GM12878 (cell line): ENCODE measurements around the gene MPHOSPH9. TPM values are rescaled to one million over a fixed set of nuclear protein-coding genes. Genes with fewer than 3 reads are reported as not detected.

Experiments used
- ATAC-seq: fragments of 200-7000 bp; cut with Tn5 transposase; 3 replicates; pipeline ENCODE4 v1.9.1; 2020; ENCODE audit warnings: mild to moderate bottlenecking, moderate library complexity
- BruUV-seq: library from RNA; stranded (reverse); fragments of 400-500 nt; replicated peaks from 2 replicates; lab custom pipeline; 2021; lab: Mats Ljungman, UMichigan
- CTCF ChIA-PET: fragments of 300-600 bp; sonication (Branson Sonifier 250); formaldehyde crosslinking; extraction: SDS; loops from one replicate; lab custom pipeline; 2021; ENCODE audit warnings: inconsistent platforms; lab: Yijun Ruan, JAX
- POLR2A ChIA-PET: fragments of 350-600 bp; formaldehyde crosslinking; extraction: SDS; loops from one replicate; lab custom pipeline; 2021; ENCODE audit warnings: inconsistent platforms; lab: Charles Lee
- RAD21 ChIA-PET: fragments of 300-600 bp; sonication (Branson Sonifier 250); formaldehyde crosslinking; loops from one replicate; lab custom pipeline; 2023; ENCODE audit warnings: antibody characterized with exemption; ENCODE audit not compliant: unreplicated experiment; lab: Charles Lee
- SMC1A ChIA-PET: fragments of 300-600 bp; sonication (Branson Sonifier 250); formaldehyde crosslinking; loops from one replicate; lab custom pipeline; 2023; ENCODE audit not compliant: unreplicated experiment, uncharacterized antibody; lab: Charles Lee
- DNase-seq: peaks from one replicate; pipeline ENCODE4 v3.0.0-alpha.2; 2011; ENCODE audit warnings: low read depth, low spot score
- FAIRE-seq: peaks from 3 replicates; lab custom pipeline; 2011; peaks lifted over from hg19 to GRCh38; lab: Jason Lieb, UNC
- H2AFZ ChIP-seq: 2 replicates; pipeline ENCODE4 v1.6.0; 2011; ENCODE audit warnings: low read depth, low read length, control low read depth; ENCODE audit not compliant: control insufficient read depth
- H3K27ac ChIP-seq: 2 replicates; pipeline ENCODE4 v1.5.1; 2011; ENCODE audit warnings: control low read depth; ENCODE audit not compliant: control insufficient read depth, insufficient read depth
- H3K27me3 ChIP-seq, 2 experiments: replicated peaks in 1 of 2; 2 replicates each; pipeline versions ENCODE4 v1.6.0 to v1.6.1; 2011; ENCODE audit warnings: low read length in 1 of 2; ENCODE audit not compliant: control insufficient read depth in 2 of 2, insufficient read depth in 2 of 2
- H3K36me3 ChIP-seq, 2 experiments: 2 replicates each; pipeline ENCODE4 v1.5.1; 2011; ENCODE audit warnings: low read length in 1 of 2; ENCODE audit not compliant: control insufficient read depth in 2 of 2, insufficient read depth in 2 of 2
- H3K4me1 ChIP-seq: 2 replicates; pipeline ENCODE4 v1.6.1; 2011; ENCODE audit warnings: mild to moderate bottlenecking, low read length, moderate library complexity, mixed read lengths; ENCODE audit not compliant: control insufficient read depth, insufficient read depth
- H3K4me2 ChIP-seq: 2 replicates; pipeline ENCODE4 v1.6.0; 2011; ENCODE audit warnings: control low read depth; ENCODE audit not compliant: control insufficient read depth, insufficient read depth
- H3K4me3 ChIP-seq: fragments of 200-600 bp; sonication (generic); 2 replicates; pipeline ENCODE4 v1.5.1; 2016
- H3K79me2 ChIP-seq: 2 replicates; pipeline ENCODE4 v1.6.0; 2011; ENCODE audit warnings: low read length; ENCODE audit not compliant: control insufficient read depth, insufficient read depth
- H3K9ac ChIP-seq: 2 replicates; pipeline ENCODE4 v1.8.0; 2011; ENCODE audit warnings: low read length, control low read depth, mixed read lengths; ENCODE audit not compliant: control insufficient read depth, insufficient read depth
- H3K9me3 ChIP-seq: replicated peaks from 3 replicates; pipeline ENCODE4 v1.5.1; 2011; ENCODE audit warnings: mild to moderate bottlenecking, low read length; ENCODE audit not compliant: control insufficient read depth, insufficient read depth
- H4K20me1 ChIP-seq: 2 replicates; pipeline ENCODE4 v1.6.0; 2011; ENCODE audit not compliant: control insufficient read depth, insufficient read depth
- BRCA1 ChIP-seq: IDR thresholded peaks from 2 replicates; pipeline ENCODE4 v1.6.1; 2011; ENCODE audit warnings: low read depth, low read length, improper control_type of control experiment
- CEBPB ChIP-seq, 2 experiments: fragments of 150-350 bp in 1 of 2; IDR thresholded peaks; 2 replicates each; pipeline ENCODE4 v1.6.1; 2012 to 2014; ENCODE audit warnings: low read depth in 2 of 2, low read length in 2 of 2, borderline replicate concordance in 1 of 2, inconsistent platforms in 1 of 2
- CEBPZ ChIP-seq: fragments of 150-350 bp; IDR thresholded peaks from 2 replicates; pipeline ENCODE4 v1.6.1; 2016; ENCODE audit warnings: low read depth, low read length
- DPF2 ChIP-seq: fragments of 450-650 bp; IDR thresholded peaks from 2 replicates; pipeline ENCODE4 v1.6.1; 2017; ENCODE audit warnings: mild to moderate bottlenecking
- ELK1 ChIP-seq: IDR thresholded peaks from 2 replicates; pipeline ENCODE4 v1.6.1; 2012; ENCODE audit warnings: low read depth, low read length, improper control_type of control experiment
- KLF5 ChIP-seq: fragments of 450-650 bp; IDR thresholded peaks from 2 replicates; pipeline ENCODE4 v1.6.1; 2014; ENCODE audit warnings: mild to moderate bottlenecking; ENCODE audit not compliant: partially characterized antibody
- RB1 ChIP-seq: fragments of 450-650 bp; formaldehyde crosslinking; IDR thresholded peaks from 2 replicates; pipeline ENCODE4 v1.6.1; 2017; ENCODE audit warnings: mild to moderate bottlenecking, borderline replicate concordance
- WGBS: methylation state at CpG from one replicate; pipeline ENCODE4 v1.1.6; 2016; ENCODE audit warnings: low lambda C conversion rate; ENCODE audit not compliant: insufficient replicate concordance, insufficient coverage; ENCODE audit errors: missing lambda C conversion rate; 5-methylcytosine and 5-hydroxymethylcytosine counted together
- in situ Hi-C: fragments of 300-500 bp; cut with MboI; formaldehyde crosslinking; loops from 9 replicates; pipeline ENCODE4 v1.14.3; 2018; ENCODE audit warnings: mixed read lengths
- intact Hi-C: fragments of 100-400 bp; cut with micrococcal nuclease; formaldehyde crosslinking; loops from one replicate; pipeline ENCODE4 v1.14.2; 2022; ENCODE audit not compliant: unreplicated experiment
- polyA plus RNA-seq, 11 experiments: library from polyadenylated mRNA; depleted of rRNA in 4 of 11; unstranded in 6 of 11; stranded (reverse) in 5 of 11; fragments of >200 nt; fragmentation: Nextera tagmentation in 4 of 11; fragmentation: Illumina TruSeq in 1 of 11; extraction: Ambion mirVana in 4 of 11; extraction: Trizol in 1 of 11; gene quantifications; 1 replicate in 1 of 11; 2 replicates in 10 of 11; pipeline versions ENCODE4 v1.2.1 to v1.2.3, GENCODE V29; 2011 to 2016; ENCODE audit warnings: inconsistent platforms in 2 of 11, missing spikeins in 2 of 11, low read depth in 1 of 11
- total RNA-seq, 4 experiments: library from RNA; depleted of rRNA in 3 of 4; stranded (reverse); fragments of >200 nt in 3 of 4; fragmentation: Illumina TruSeq in 1 of 4; extraction: Trizol in 1 of 4; gene quantifications; 2 replicates each; pipeline versions ENCODE4 v1.2.1 to v1.2.3, GENCODE V29; 2013 to 2021

Gene MPHOSPH9
- total and polyA plus RNA-seq, 10 of the 15 experiments (the other 5 are each of a cell fraction or from before 2014, with no cell fraction given) = 11.5 to 72.2 (median 45.7) TPM

GRCh38 chr12:123113026-123113425, 119.9 kb downstream of the MPHOSPH9 start:
- POLR2A ChIA-PET = interaction anchor here (1.1 kb wide), 1 partner anchor 120 kb away, joined by 3 read pairs; the partner anchor contains the start of gene MPHOSPH9

More at GRCh38 chr12:123113026-123113425, 119.9 kb downstream of the MPHOSPH9 start:
- no peaks in the 10 kb centered on the region for H4K20me1 ChIP-seq
- H3K27me3 ChIP-seq = no peaks in the 10 kb centered on the region
- H3K36me3 ChIP-seq = no peaks in the 10 kb centered on the region
- TF ChIP-seq DPF2 = no peak
- no peak for TF ChIP-seq CEBPZ
- no peak for TF ChIP-seq BRCA1
- TF ChIP-seq RB1 = no peak
- no peak for TF ChIP-seq ELK1
- TF ChIP-seq CEBPB (IDR thresholded peaks at IDR 0.05; ENCODE audit: borderline replicate concordance in 1 of 2, low read depth in 2 of 2, low read length in 2 of 2) = no peak
- no peak for TF ChIP-seq KLF5
- H3K9me3 ChIP-seq = no peaks in the 10 kb centered on the region
- no peak overlapping the region for H2AFZ ChIP-seq
- no peak overlapping the region for H3K4me2 ChIP-seq
- peaks cover 14% of the 10 kb centered on the region for H3K4me1 ChIP-seq
- ChIA-PET RAD21 (interaction anchor here (0.7 kb wide), 1 partner anchor 101 kb away, joined by 3 read pairs; no protein-coding TSS in a partner anchor), SMC1A (no interaction called here), CTCF (no interaction called here)
- 32% methylated on average over 8 of the region's 8 CpGs for WGBS
- FAIRE-seq (no peak), ATAC-seq (no peak; the same call in 2 of the 3 replicates), DNase-seq (no peak)
- no peak overlapping the region for H3K27ac ChIP-seq
- no peak overlapping the region for H3K4me3 ChIP-seq
- H3K79me2 ChIP-seq = no peaks in the 10 kb centered on the region
- no TSS peak for BruUV-seq
- intact Hi-C loops (no loop called here), in situ Hi-C loops (no loop called here)
- no peak overlapping the region for H3K9ac ChIP-seq
